Measurements from ENCODE around the gene HDHD5. TPM values are rescaled to one million over a fixed set of nuclear protein-coding genes. Genes with fewer than 3 reads are reported as not detected.
A peak's percentile ranks its signal among the peaks of the same experiment; 100 is the strongest.

Gene HDHD5
- total RNA-seq, 2 experiments from 2014 or later, result 11.0 to 11.6 TPM

- no peak for TF ChIP-seq CTCF (IDR thresholded peaks at IDR 0.05)
- H3K27me3 ChIP-seq (ENCODE audit: control insufficient read depth in 1 of 2, insufficient read depth in 2 of 2, low read length in 2 of 2), result peaks cover 17 to 19% of the 10 kb centered on the region in 2 experiments
- no peaks in the 10 kb centered on the region for H3K36me3 Mint-ChIP-seq (ENCODE audit: low read depth)
- peaks cover 46% of the 10 kb centered on the region for H3K4me1 Mint-ChIP-seq (ENCODE audit: low read depth)
- H3K27ac ChIP-seq (ENCODE audit: low read depth in 1 of 2, low read length in 2 of 2), result no peak overlapping the region
- ChIA-PET POLR2A (interaction anchor here (1.3 kb wide), 1 partner anchor 33 kb away, joined by 4 read pairs; no protein-coding TSS in a partner anchor), CTCF (no interaction called here)
- intact Hi-C loops (cut with DNase I, micrococcal nuclease), result no loop called here
- peaks cover 0 to 6% of the 10 kb centered on the region in 2 experiments for H3K9me3 ChIP-seq (ENCODE audit: control insufficient read depth in 1 of 2, insufficient read depth in 1 of 2, low read length in 2 of 2)
- DNase-seq (peak; percentile 29 to 82 (median 54)), ATAC-seq (ENCODE audit: poor library complexity) (peak; percentile 47)
- H3K27ac Mint-ChIP-seq, result no peak overlapping the region
- H3K9me3 Mint-ChIP-seq, result no peaks in the 10 kb centered on the region
- H3K4me3 ChIP-seq (ENCODE audit: low read length), result no peak overlapping the region
- peak overlapping the region; percentile 48 for H3K4me3 Mint-ChIP-seq
- no peaks in the 10 kb centered on the region for H3K36me3 ChIP-seq (ENCODE audit: insufficient read depth, low read length)
- peaks cover 22% of the 10 kb centered on the region for H3K27me3 Mint-ChIP-seq
- peaks cover 59% of the 10 kb centered on the region for H3K4me1 ChIP-seq (ENCODE audit: insufficient read depth, low read length)
Measured at GRCh38 chr22:17120281-17120680, 38.8 kb downstream of the HDHD5 start.

- peaks cover 0 to 6% of the 10 kb centered on the region in 2 experiments for H3K9me3 ChIP-seq (ENCODE audit: control insufficient read depth in 1 of 2, insufficient read depth in 1 of 2, low read length in 2 of 2)
- Mint-ChIP-seq H3K9me3 (no peaks in the 10 kb centered on the region), H3K27me3 (peaks cover 17% of the 10 kb centered on the region), H3K36me3 (ENCODE audit: low read depth) (no peaks in the 10 kb centered on the region), H3K27ac (no peak overlapping the region), H3K4me3 (peak overlapping the region; percentile 72), H3K4me1 (ENCODE audit: low read depth) (peaks cover 53% of the 10 kb centered on the region)
- no peak overlapping the region for H3K4me3 ChIP-seq (ENCODE audit: low read length)
- TF ChIP-seq CTCF (IDR thresholded peaks at IDR 0.05), result no peak
- CTCF ChIA-PET, result no interaction called here
- POLR2A ChIA-PET, result interaction anchor here (1.3 kb wide), 1 partner anchor 32 kb away, joined by 4 read pairs; no protein-coding TSS in a partner anchor
- no peak overlapping the region for H3K27ac ChIP-seq (ENCODE audit: low read depth in 1 of 2, low read length in 2 of 2)
- H3K36me3 ChIP-seq (ENCODE audit: insufficient read depth, low read length), result no peaks in the 10 kb centered on the region
- intact Hi-C loops (cut with DNase I, micrococcal nuclease), result loop anchor here (5.0 kb wide), 1 partner anchor 38 kb away; the partner anchor contains the start of gene HDHD5 (in 2 of the 2)
- DNase-seq (peak in 2 of 14 experiments; percentile 45 to 50), ATAC-seq (ENCODE audit: poor library complexity) (no peak)
- H3K27me3 ChIP-seq (ENCODE audit: control insufficient read depth in 1 of 2, insufficient read depth in 2 of 2, low read length in 2 of 2), result peaks cover 17 to 19% of the 10 kb centered on the region in 2 experiments
- peaks cover 65% of the 10 kb centered on the region for H3K4me1 ChIP-seq (ENCODE audit: insufficient read depth, low read length)
Measured at GRCh38 chr22:17119481-17120202, 39.4 kb downstream of the HDHD5 start.

GRCh38 chr22:17118342-17118741 lies 40.7 kb downstream of the HDHD5 start:
- peaks cover 64% of the 10 kb centered on the region for H3K4me1 Mint-ChIP-seq (ENCODE audit: low read depth)
- CTCF ChIA-PET, result interaction anchor here (1.0 to 2.9 kb wide), 2 partner anchors 12 to 53 kb away, joined by 3 to 7 read pairs; no protein-coding TSS in a partner anchor
- Histone ChIP-seq H3K4me1 (ENCODE audit: insufficient read depth, low read length) (peaks cover 74% of the 10 kb centered on the region), H3K4me3 (ENCODE audit: low read length) (no peak overlapping the region), H3K36me3 (ENCODE audit: insufficient read depth, low read length) (no peaks in the 10 kb centered on the region), H3K27me3 (ENCODE audit: control insufficient read depth in 1 of 2, insufficient read depth in 2 of 2, low read length in 2 of 2) (peaks cover 15 to 17% of the 10 kb centered on the region in 2 experiments), H3K9me3 (ENCODE audit: control insufficient read depth in 1 of 2, insufficient read depth in 1 of 2, low read length in 2 of 2) (peaks cover 0 to 6% of the 10 kb centered on the region in 2 experiments), H3K27ac (ENCODE audit: low read depth in 1 of 2, low read length in 2 of 2) (peak overlapping the region in 1 of 2 donors; percentile 48)
- ATAC-seq (ENCODE audit: poor library complexity) (no peak), DNase-seq (no peak)
- H3K27me3 Mint-ChIP-seq, result peaks cover 15% of the 10 kb centered on the region
- TF ChIP-seq CTCF (IDR thresholded peaks at IDR 0.05), result no peak
- H3K27ac Mint-ChIP-seq, result peak overlapping the region; percentile 80
- POLR2A ChIA-PET, result interaction anchor here (1.3 to 3.8 kb wide), 4 partner anchors 16 to 43 kb away, joined by 4 to 42 read pairs (median 5); no protein-coding TSS in a partner anchor
- intact Hi-C loops (cut with DNase I, micrococcal nuclease), result loop anchor here (5.0 kb wide), 1 partner anchor 39 kb away; the partner anchor contains the start of gene HDHD5 (in 2 of the 2)
- H3K36me3 Mint-ChIP-seq (ENCODE audit: low read depth), result no peaks in the 10 kb centered on the region
- H3K4me3 Mint-ChIP-seq, result peak overlapping the region; percentile 72
- H3K9me3 Mint-ChIP-seq, result no peaks in the 10 kb centered on the region
